HG03457 (cell line): ENCODE results near the gene ATP2C2.
"Not testable (repeated sequence)": the region's sequence is repeated elsewhere in the genome, so short reads cannot be mapped to it uniquely, and the experiment has no call there.

ENCODE experiments used
- ATAC-seq: cut with Tn5 transposase; IDR thresholded peaks from one replicate; pipeline ENCODE4 v1.9.1; 2021; ENCODE audit warnings: moderate number of reproducible peaks; ENCODE audit not compliant: unreplicated experiment

The ATP2C2 gene

GRCh38 chr16:84368308-84368996 lies at the start of gene ATP2C2:
Gene ATP2C2 (plus strand): TSS chr16:84368538. CDS start chr16:84368616, 78 bp downstream.
- no peak for ATAC-seq

- no peak for ATAC-seq
These were observed 49.1 kb upstream of the ATP2C2 start for GRCh38 chr16:84319146-84319760.

GRCh38 chr16:84320511-84320910 lies 47.8 kb upstream of the ATP2C2 start:
- ATAC-seq: no peak

- ATAC-seq: no peak
These were observed 46.4 kb upstream of the ATP2C2 start for GRCh38 chr16:84321932-84322331.

GRCh38 chr16:84322749-84323148 lies 45.6 kb upstream of the ATP2C2 start:
- ATAC-seq: no peak

GRCh38 chr16:84323606-84324005 lies 44.7 kb upstream of the ATP2C2 start:
- ATAC-seq: no peak

GRCh38 chr16:84324434-84325262 lies 43.7 kb upstream of the ATP2C2 start:
- ATAC-seq: no peak

GRCh38 chr16:84326545-84326944 lies 41.8 kb upstream of the ATP2C2 start:
- no peak for ATAC-seq

GRCh38 chr16:84327926-84328505 lies 40.3 kb upstream of the ATP2C2 start:
- no peak for ATAC-seq

- ATAC-seq: no peak
These were observed 39.3 kb upstream of the ATP2C2 start for GRCh38 chr16:84329016-84329415.

GRCh38 chr16:84329843-84330684 lies 38.3 kb upstream of the ATP2C2 start:
- no peak for ATAC-seq

- ATAC-seq: no peak
These were observed 37.7 kb upstream of the ATP2C2 start for GRCh38 chr16:84330685-84331050.

GRCh38 chr16:84331998-84332780 lies 36.1 kb upstream of the ATP2C2 start:
- no peak for ATAC-seq

GRCh38 chr16:84332975-84333684 lies 35.2 kb upstream of the ATP2C2 start:
- no peak for ATAC-seq

- ATAC-seq: no peak
These were observed 34.3 kb upstream of the ATP2C2 start for GRCh38 chr16:84334058-84334457.

- no peak for ATAC-seq
These were observed 33.9 kb upstream of the ATP2C2 start for GRCh38 chr16:84334482-84334881.

GRCh38 chr16:84337236-84337635 lies 31.1 kb upstream of the ATP2C2 start:
- ATAC-seq: not testable (repeated sequence)

- no peak for ATAC-seq
These were observed 29.0 kb upstream of the ATP2C2 start for GRCh38 chr16:84339311-84339710.

GRCh38 chr16:84339766-84340165 lies 28.6 kb upstream of the ATP2C2 start:
- no peak for ATAC-seq
